GM18517 (cell line): Measurements from ENCODE around the gene AVP.

ENCODE experiments used
- ATAC-seq: cut with Tn5 transposase; IDR thresholded peaks from one replicate; pipeline ENCODE4 v1.9.1; 2021; ENCODE audit warnings: mild to moderate bottlenecking, moderate library complexity; ENCODE audit not compliant: unreplicated experiment

The AVP gene

DNA sequence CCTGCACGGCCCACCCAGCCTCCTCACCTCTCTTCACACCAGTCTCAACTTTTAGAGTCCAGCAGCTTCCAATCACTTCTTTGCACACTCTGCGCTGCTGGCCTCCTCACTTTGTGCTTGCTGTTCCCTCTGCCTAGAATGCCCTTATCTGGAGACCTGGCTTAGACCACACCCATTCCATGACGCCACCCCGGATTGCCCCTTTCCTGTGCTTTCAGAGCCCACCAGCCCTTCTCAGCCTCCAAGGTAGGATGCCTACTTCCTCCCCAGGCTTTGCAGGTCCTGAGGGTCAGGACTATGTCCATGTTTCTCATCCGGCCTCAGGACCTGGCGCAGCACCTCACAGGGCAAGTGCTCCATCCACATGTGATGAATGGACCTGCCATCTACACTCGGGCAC is 27.0 kb upstream of the AVP start:
- no peak for ATAC-seq

DNA sequence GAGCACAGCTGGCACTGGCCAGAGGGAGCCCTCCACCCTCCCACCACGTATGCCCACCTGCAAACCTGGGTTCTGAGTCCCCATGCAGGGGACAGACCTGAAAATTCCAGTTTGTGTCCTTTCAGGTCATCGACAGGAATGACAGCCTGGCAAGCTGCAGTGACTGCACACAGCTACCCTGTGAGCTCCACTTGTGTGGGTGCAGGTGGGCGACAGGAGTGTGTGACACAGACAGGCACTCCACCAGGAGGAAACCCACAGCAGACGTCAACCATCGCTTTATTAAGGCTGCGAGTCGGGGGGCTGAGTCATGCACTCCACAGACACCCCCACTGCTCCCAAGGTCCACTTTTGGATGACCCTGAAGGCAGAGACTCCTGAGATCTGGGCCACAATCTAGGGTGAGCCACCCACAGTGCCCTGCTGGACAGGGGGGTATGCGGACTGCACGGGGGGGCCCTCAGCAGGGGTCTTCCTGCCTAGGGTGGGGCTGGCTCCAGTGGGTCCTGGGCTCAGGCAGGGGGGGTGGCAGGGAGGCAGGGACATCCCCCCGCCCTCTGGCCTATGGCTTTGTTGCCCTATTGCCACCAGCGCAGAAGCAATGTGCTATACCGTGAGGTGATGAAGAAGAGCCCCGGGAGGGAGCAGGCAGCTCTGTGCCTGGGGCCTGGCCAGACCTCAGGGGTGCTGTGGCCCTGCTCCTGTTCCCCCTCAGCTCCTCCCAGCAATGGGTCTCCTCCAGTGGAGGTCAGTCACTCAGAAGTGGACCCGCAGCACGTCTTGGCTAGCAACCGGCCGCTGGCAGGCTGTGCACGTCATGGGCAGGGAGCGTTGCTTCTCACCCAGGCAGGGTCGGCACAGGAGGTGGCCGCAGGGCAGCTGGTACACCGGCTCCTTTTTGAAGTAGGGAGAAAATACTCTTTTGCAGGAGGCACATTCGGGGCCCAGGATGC is 25.1 kb upstream of the AVP start:
- no peak for ATAC-seq

DNA sequence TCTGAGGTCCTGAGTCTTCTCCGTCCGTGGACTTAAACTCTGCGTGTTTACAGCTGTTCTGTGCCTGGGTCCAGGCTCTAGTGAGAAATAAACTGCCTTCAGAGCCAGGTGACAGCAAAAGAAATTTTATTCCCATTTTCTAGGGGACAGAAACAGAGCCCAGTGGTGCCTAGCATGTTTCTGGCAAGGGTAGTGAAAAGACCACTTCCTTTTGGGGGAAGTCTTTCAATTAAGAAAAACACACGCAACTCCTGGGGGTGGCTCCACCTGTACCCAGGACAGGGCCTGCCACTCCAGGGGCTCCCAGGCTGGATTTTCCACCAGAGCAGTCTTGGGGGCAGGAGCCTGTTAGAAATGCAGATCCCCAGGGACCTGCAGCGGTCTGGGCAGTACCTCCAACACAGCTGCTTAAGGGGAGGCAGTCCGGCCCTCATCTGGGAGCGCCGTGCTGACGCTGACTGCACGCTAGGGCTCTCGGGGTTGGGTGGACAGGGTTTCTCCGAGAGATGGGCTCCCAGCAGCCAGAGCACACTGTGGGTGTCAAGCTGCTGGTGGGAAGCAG is 23.0 kb upstream of the AVP start:
- no peak for ATAC-seq

DNA sequence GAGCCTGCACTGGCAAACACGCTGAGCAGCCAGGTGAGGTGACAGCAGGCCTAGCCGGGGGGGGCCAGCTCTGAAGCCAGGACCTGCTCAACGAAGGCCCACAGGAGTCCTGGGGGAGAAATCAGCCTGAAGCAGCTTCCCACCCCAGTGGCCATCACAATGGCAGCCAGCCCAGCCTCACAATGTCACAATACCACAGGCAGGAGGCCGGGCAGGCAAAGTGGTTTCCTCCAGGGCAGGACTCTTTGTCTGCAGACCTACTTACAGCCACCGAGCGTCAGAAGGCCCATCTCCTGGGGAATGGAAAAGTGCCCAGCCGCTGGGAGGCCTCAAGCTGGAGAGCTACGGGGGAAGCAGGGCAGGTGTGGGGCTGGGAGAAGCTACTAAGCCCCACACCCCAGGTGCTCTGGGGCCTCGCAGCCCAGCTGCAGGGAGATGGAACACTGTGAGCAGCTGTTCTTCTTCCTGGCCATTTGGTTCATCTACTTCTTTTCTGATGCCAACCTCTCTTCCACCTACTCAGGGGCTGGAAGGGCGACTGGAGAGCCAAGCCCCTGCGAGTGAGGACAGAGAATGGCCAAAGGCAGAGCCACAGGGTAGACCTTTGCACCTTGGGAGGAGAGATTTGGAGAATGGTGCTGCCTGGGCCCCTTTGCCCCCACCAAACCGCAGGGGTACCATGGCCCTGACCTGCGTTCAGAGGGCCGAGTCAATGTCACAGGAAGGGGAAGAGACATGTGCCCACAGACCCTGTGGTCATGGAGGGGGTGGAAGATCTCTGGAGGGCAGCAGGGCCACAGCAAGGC is 22.3 kb upstream of the AVP start:
- ATAC-seq, result no peak

DNA sequence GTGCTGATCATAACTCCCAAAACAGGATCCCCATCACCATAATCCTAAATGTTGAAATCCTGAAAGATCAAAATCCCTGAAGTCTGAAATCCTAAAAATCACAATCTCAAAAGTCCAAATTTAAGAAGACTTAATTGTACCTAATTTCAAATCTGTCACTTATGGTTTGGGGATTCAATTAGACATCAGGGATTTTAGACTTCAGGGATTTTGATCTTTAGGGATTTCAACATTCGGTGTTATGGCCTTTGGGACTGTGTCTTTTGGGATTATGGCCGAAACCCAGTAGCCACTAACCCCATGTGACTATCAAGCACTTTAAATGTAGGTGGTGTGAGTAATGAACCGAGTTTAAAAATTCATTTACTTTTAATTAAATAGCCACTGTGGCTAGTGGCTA is 21.7 kb upstream of the AVP start:
- ATAC-seq, result no peak

DNA sequence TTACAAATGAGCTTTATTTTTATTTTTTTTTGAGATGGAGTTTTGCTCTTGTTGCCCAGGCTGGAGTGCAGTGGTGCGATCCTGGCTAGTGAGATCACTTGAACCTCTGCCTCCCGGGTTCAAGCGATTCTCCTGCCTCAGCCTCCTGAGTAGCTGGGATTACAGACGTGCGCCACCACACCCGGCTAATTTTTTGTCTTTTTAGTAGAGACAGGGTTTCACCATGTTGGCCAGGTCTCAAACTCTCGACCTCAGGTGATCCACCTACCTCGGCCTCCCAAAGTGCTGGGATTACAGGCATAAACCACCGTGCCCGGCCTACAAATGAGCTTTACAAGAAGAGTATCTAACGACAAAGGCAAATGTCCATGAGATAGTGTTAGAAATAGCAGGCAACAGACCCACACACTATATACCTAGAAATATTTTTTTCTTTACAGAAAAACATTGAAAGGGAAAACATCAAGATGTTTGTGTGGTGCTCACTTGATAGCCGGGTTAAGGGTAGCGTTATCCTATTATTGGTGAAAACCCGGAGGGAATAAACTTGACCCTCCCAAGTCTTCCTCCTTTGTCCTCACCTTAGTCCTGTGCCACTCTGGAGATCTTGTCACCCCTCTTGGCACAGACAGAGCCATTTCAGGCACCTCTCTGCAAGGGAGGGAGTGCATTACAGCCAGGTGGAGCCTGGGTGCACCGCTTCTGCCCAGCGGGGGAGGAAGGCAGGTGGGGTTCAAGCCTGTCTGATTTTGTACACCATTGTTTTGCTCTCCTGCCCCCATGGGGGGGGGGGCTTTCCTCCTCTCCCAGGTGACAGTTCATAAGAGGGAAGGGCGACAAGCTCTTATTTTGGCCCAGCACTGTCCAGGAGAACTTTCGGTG is 21.0 kb upstream of the AVP start:
- ATAC-seq, result no peak

DNA sequence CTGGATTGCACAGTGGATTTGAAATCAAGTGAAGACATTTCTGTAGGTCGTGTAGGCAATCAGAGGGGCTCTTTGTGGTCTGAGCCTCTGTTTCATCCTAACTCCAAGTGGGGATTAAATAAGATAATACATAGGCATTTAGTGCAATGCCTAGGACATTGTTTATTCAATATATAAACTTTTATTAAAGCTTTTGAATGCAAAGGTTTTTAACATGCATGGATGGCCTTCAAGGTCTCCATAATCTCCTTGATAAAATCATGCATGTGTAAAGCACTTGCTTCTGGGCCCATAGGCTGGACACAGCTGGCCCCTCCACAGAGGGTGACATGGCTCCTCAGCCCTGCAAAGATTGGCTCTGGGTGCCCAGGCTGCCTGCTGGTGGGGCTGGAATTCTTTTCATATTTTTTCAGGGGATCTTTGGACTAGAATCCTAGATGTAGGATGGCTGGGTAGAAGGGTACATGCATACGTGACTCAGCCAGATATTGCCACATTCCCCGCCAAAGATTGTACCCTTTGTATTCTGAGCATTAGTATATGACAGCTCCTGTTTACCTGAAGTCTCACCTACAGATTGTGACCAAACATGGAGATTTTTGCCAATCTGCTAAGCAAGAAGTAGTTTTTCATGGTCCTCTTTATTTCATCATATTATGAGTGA is 19.0 kb upstream of the AVP start:
- ATAC-seq, result no peak

DNA sequence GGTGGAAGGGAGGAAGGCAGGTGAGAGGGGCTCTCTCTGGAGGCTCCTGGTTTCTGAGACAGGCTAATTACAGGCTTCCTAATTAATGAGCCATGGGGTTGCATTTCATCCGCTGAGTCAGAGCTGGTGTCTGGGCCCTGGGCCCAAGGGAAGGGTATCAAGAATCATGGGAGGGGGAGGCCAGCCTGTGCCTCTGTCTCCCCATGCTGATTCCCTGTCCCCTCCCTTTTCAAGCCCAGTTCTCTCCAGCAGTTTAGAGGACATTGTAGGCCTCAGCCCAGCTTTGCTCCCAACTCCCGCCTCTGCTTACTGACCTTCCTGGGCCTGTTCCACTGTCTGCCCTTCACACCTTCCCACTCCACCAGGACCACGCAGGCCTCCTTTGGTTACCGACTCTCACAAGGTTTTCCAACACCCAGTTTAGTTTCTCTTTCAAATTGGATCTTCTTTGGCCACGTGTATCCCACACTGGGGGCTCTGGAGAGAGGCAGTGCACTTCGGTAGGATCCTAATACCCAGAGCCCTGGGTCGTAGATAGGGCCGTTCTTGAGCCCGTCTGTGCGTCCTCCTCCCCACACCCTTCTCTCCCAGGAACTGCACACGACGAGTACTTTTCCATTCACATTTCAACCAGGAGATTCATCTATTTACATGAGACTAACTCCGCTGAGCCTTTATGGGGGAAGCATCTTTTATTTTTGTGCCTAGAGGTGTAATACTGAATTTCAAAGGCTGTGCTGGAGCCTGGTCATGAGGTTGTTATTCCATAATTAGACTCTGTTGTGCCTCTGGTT is 18.2 kb upstream of the AVP start:
- ATAC-seq, result no peak

DNA sequence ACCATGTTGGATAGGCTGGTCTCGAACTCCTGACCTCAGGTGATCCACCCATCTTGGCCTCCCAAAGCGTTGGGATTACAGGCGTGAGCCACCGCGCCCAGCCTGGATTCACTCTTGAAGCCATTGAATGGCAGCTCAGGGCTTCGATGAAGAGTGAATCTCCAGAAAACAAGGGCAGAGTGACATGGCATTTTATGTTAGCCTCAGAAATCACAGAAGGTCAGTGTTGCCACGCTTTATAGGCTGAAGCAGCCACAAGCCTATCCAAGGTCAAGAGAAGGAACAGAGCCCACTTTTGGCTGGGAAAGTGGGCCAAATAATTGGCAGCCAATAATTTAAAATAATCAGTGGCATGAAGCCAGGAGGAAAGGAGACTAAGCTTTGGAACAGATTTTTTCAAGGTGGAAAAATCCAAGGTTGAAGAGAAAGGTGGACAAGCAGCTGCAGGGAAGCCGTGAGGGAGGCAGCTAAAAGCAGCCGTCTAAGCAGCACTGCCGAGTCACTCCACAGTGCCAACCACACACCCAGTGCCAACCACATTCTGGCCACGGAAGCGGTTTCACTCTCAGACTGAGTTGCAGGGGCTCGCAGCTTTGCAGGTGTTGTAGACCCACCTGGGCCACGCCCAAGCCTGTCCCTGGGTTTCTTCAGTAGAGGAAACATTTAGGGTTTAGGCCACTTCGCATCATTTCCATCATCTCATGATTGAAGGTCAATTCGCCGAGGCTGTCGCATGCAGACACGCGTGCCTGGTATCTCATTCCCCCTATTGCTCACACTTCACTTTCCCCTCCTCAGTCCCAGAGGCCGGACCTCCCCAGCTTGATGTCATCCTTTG is 17.4 kb upstream of the AVP start:
- no peak for ATAC-seq

DNA sequence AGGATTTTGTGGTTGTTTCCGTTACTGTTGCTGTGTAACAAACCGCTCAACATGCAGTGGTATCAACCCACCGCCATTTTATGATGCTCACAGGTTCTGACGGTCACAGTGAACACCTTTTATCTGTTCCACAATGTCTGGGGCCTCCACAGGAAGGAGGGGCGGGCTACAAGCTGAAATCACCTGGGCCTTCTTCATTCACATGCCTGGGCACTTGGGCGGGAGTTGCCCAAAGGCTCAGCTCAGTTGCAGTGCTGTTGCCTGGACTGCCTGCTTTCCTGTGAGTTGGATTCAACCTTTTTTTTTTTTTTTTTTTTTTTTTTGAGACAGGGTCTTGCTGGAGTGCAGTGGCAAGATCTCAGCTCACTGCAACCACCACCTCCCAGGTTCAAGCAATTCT is 16.7 kb upstream of the AVP start:
- no peak for ATAC-seq

DNA sequence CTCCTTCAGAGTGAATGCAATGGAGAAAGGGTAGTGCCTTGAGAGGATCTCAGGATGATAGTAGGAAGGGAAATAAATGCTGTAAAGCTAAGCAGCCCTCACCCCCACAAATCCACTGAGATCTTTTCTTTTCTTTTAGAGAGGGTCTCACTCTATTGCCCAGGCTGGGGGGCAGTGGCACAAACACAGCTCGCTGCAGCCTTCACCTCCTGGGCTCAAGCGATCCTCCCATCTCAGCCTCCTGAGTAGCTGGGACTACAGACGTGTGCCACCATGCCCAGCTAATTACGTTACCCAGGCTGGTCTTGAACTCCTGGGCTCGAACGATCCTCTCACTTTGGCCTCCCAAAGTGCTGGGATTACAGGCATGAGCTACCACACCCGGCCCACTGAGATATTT is 16.0 kb upstream of the AVP start:
- ATAC-seq, result no peak

DNA sequence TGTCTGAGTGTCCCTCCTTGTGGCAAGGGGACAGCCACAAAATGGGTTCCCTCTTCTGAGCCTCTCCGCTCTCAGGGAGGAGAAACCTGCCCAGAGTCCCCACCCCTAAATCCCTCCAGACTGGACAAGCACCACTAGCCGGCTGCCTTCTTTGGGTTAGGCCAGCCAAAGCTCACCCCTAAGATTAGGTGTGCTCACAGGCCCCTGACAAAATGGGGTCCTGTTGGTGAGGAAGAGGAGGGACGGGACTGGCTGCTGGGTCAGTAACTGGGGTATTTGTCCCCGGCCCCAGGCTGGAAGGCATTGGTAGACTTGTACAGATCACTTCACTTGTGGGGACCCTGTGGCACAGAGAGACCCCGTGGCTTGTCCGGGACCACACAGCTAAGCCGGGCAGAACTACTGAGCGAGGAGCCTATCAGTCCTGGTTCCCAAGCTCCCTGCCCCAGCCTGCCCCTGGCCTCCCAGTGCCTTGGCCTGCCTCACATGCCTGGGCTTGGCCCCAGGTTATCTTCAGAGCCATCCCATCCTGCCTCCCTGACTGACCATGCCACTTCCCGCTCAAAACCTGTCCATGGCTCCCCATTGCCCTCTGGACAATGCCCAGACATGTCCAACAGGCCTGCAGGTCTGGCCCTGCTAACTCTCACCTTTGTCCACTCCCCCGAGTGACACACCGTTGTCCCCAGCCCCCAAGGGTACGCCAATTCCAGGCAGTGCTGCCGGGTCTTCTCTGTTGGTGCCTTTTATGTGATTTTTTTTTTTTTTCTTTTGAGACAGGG is 10.5 kb upstream of the AVP start:
- no peak for ATAC-seq

DNA sequence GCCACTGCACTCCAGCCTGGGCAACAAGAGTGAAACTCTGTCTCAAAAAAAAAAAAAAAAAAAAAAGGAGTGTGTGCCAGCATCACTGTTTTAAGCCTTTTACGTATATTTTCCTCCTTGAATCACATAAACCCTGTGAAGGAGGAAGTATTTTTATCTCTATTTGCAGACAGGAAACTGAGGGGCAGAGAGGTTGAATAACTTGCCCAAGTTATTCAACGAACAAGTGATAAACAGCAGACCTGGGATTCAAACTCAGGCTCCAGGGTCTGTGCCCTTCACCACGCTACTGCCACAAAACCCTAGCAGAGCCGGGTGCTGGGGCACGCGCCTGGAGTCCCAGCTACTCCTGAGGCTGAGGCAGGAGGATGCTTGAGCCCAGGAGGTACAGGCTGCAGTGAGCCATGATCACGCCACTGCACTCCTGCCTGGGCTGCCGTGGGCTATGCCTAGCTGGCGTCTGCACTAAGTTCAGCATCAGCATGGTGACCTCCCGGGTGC is 9.4 kb upstream of the AVP start:
- no peak for ATAC-seq

DNA sequence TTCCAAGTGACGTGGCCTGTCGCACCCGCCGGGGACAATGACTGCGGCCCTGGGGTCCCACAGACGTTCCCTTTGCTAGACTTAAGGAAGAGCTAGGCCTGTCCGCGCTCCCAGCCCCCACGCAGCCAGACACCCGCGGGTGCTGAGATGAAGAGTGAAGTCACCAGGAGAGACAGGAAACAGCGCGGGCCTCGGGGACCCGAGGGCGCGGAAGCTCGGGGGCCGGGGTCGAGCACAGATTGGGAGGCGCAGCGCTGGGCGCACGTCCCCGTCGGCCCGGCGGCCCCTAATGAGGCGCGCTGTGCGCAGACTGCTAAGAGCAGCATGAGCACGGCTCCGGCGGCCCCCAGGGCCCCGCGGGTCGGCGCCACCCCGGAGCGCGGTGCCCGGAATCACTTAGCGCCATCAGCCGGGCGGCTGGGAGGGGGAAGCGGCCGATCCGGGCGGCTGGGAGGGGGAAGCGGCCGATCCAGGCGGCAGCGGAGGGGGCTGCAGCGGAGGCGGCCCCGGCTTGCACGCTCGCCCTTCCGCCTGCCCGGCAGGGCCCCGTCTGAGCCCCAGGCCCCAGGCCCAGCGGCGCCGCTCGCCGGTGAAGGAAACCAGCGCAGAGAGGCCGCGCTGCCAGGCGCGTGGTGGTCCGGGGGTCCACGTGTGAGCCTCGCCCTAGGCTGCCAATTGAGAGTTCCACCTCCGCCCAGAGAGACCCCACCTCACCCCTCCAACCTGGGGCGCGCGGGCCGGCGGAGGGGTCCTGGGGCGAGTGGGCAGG is 8.3 kb upstream of the AVP start:
- ATAC-seq, result no peak

DNA sequence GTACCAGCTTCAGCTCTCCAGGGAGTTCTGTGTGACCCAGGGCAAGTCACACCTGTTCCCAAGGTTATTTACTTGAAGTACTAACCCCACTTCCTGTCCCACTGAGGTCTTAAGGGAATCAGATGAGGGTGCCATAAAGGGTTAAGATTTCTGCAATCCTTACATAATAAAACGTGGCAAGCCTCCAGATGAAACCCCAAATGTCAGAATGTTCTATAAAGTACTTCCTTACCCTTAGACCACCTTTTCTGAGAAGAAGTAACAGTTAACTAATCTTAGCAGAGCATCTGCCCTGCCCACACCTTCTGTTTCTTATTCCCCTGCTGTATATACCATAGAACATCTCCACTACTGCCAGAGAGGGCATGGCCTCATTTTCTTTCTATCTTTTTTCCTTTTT is 6.0 kb upstream of the AVP start:
- ATAC-seq, result no peak

DNA sequence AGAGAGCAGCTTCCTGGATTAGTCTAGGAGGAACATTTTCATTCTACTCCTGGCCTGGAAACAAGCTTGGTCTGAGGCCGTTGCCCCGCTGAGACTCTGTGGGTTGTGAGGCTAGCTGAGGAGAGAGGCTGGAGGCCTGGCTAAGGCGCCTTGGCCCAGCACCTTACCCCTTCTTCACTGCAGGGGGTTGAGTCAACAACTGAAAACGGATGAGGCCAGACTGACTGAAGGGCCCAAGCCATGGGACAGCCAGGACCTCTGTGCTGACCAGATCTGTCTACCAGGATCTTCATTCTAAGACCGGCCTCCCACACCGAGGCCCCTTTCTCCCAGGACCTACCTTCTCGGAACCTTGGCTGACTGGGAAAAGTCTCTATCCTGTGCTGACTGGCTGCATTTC is 3.5 kb upstream of the AVP start:
- ATAC-seq, result no peak

DNA sequence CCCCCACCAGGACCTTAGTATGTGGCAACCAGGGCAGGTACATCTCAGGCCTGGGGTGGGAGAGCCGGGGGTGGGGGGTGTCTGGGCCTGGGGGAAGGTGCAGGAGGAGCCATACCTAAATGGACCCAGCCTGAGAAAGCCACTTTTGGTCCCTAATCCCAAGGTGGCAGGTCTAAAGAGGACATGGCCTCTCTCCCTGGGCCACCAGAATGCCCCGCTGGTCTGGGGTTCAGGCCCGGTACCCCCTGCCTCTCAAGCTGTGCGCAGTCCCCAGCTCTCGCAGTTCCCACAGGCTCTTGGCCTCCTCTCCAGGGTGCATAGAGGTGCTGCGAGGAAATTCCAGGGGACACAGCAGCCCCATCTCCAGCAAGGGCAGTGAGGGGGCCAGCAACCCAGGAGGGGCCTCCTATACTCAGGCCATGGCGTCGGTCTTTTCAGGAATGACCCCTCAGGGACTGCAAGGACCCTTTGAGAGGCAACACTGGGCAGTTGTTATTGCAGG is 1.1 kb upstream of the AVP start:
- no peak for ATAC-seq
